Suprapubic skin (tissue), 4 donors: Measurements from ENCODE around the gene KYNU.

Experiments used
- CTCF ChIP-seq, 2 donors: fragments of 200-600 bp in 1 of 2; fragments of 450-650 bp in 1 of 2; sonication (generic) in 1 of 2; IDR thresholded peaks; one replicate each; pipeline ENCODE4 v1.5.1; 2016 to 2019; ENCODE audit warnings: antibody characterized with exemption in 2 of 2, mild to moderate bottlenecking in 1 of 2, moderate library complexity in 1 of 2
- POLR2A ChIP-seq, 2 donors: fragments of 450-650 bp; IDR thresholded peaks; one replicate each; pipeline ENCODE4 v1.6.1; 2017; ENCODE audit warnings: antibody characterized with exemption in 2 of 2, mild to moderate bottlenecking in 2 of 2, moderate library complexity in 2 of 2
- POLR2AphosphoS5 ChIP-seq, 3 donors: sonication (generic); formaldehyde crosslinking; IDR thresholded peaks; one replicate each; pipeline ENCODE4 v1.6.1; 2017; ENCODE audit warnings: antibody characterized with exemption in 3 of 3

GRCh38 chr2:142989273-142990204, 112.1 kb downstream of the KYNU start:
- TF ChIP-seq CTCF (IDR thresholded peaks at IDR 0.05) (no peak), POLR2AphosphoS5 (IDR thresholded peaks at IDR 0.05) (no peak), POLR2A (IDR thresholded peaks at IDR 0.05) (no peak)
